HUES48 (cell line): ENCODE measurements around the gene KRTAP16-1.

Source experiments
- H3K27ac ChIP-seq: one replicate; pipeline ENCODE4 v1.7.0; 2013; ENCODE audit warnings: low read depth, low read length, inconsistent platforms
- H3K27me3 ChIP-seq: 2 replicates; pipeline ENCODE4 v1.6.1; 2013; ENCODE audit warnings: mild to moderate bottlenecking, low read length; ENCODE audit not compliant: control insufficient read depth, insufficient read depth
- H3K36me3 ChIP-seq: 2 replicates; pipeline ENCODE4 v1.6.1; 2013; ENCODE audit warnings: low read length; ENCODE audit not compliant: control insufficient read depth, insufficient read depth
- H3K4me1 ChIP-seq: 2 replicates; pipeline ENCODE4 v1.6.1; 2013; ENCODE audit warnings: mild to moderate bottlenecking, low read length; ENCODE audit not compliant: control insufficient read depth, insufficient read depth
- H3K4me3 ChIP-seq: 2 replicates; pipeline ENCODE4 v1.5.1; 2013; ENCODE audit warnings: mild to moderate bottlenecking, low read depth, low read length
- H3K9ac ChIP-seq: 2 replicates; pipeline ENCODE4 v1.6.1; 2013; ENCODE audit warnings: mild to moderate bottlenecking, low read depth, low read length, moderate library complexity
- H3K9me3 ChIP-seq: 2 replicates; pipeline ENCODE4 v1.6.1; 2013; ENCODE audit warnings: low read length; ENCODE audit not compliant: control insufficient read depth, insufficient read depth

The KRTAP16-1 gene

DNA sequence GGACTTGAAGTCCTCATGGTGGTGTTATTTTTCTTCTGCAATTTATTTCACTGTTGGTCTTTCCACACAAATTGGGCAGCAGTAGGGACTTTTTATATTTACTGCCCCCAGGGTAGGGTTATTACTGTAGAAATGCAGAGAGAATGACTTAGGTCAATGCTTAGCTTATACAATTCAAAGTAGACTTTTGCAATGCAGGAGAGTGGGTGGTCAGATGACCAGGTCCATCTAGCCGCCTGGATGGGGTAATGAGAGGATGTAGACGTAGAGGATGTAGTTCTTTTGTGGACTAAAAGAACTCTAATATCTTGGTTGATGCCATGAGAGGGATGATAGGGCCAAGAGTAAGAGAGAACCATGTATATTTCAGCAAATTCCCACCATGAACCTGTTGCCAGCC, 9.1 kb upstream of the KRTAP16-1 start:
- H3K4me1 ChIP-seq: no peaks in the 10 kb centered on the region
- H3K4me3 ChIP-seq: no peak overlapping the region
- no peaks in the 10 kb centered on the region for H3K27me3 ChIP-seq

DNA sequence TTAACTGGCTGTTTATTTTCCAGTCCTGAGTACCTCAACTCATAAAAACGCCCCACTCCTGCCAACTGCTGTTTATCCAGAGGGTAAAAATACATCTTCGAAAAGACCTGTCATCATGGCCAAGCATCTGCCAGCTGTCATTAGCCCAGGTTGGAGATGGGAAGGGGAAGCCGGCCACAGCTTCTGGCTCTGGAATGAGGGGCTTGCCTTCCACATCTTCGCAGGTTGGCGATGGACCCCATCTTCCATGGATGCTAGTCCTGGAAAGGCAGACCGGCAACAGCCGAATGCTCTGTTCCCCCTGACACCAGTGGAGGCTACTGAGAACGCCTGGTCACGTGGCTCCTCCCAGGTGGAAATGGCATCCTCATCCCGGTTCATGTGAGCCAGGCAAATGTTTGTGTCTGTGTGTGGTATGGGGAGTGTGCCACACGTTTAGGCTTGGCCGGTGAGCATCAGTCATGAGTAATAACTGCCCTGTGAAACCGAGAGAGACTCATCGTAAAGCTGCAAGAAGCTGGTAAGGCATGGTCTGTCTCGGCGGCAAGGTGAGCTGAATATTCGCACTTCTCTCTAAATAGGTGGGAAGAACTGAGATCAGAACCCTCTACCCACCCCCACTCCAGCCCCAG, 6.8 kb upstream of the KRTAP16-1 start:
- Histone ChIP-seq H3K4me3 (no peak overlapping the region), H3K9me3 (peaks cover 8% of the 10 kb centered on the region; the same call in 1 of the 2 replicates), H3K27ac (no peak overlapping the region), H3K27me3 (no peaks in the 10 kb centered on the region), H3K4me1 (no peaks in the 10 kb centered on the region), H3K9ac (no peak overlapping the region), H3K36me3 (no peaks in the 10 kb centered on the region)

More for the DNA sequence above, 9.1 kb upstream of the KRTAP16-1 start:
- Histone ChIP-seq H3K9me3 (peaks cover 8% of the 10 kb centered on the region; the same call in 1 of the 2 replicates), H3K36me3 (no peaks in the 10 kb centered on the region), H3K27ac (no peak overlapping the region), H3K9ac (no peak overlapping the region)

DNA sequence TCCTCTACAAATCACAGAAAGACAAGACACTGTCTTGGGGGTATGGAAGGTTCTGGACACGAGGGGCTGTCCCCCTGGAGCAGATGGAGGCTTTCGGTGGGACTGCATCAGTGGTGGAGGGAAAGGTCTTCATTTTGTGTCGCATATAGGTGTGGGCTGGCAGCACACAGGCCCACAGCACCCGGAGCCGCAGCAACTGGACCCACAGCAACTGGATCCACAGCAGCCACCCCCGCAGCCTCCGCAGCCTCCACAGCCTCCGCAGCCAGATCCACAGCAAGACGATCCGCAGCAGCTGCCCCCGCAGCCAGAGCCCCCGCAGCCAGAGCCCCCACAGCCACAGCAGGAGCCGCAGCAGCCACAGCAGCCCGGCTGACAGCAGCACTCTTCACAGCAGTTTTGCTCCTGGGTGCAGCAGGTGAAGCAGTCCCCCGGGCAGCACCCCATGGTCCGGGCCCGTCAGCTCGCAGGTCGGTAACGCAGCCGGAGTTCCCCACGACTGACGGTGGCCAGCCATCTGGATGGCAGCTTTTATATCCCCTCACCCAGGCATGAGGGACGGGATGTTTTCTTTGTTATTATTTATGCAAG, 6.2 kb upstream of the KRTAP16-1 start, which contains the start of gene KRTAP17-1:
KRTAP17-1 (minus strand) TSS at position 507 of the 591 bp plus-strand sequence; CDS start at position 447, 60 bp downstream.
- no peaks in the 10 kb centered on the region for H3K4me1 ChIP-seq
- no peak within 1 kb of the TSS for H3K9ac ChIP-seq
- H3K9me3 ChIP-seq: peaks cover 6% of the 10 kb centered on the region; the same call in 1 of the 2 replicates
- no peak within 1 kb of the TSS for H3K27ac ChIP-seq
- no peak within 1 kb of the TSS for H3K4me3 ChIP-seq
- no peaks in the 10 kb centered on the region for H3K36me3 ChIP-seq
- no peaks in the 10 kb centered on the region for H3K27me3 ChIP-seq

DNA sequence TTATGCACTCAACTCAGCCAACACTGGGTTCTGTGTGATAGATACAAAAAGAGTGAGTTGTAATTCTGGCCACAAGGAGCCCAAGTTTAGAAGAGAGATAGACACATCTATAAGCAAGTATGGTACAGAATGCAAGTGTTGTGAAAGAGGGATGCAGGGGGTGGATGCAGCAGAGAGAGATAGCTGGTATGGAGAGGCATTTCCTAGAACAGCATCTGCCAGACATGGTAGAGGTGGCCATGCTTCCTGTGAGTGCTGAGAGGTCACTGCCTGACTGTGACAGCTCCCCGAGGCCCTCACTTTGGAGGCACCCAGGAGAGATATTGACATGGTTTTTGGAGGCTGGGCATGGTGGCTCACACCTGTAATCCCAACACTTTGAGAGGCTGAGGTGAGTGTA, 2.0 kb upstream of the KRTAP16-1 start:
- H3K4me1 ChIP-seq: no peaks in the 10 kb centered on the region
- H3K4me3 ChIP-seq: no peak overlapping the region
- no peaks in the 10 kb centered on the region for H3K9me3 ChIP-seq
- no peaks in the 10 kb centered on the region for H3K36me3 ChIP-seq
- no peak overlapping the region for H3K9ac ChIP-seq
- no peaks in the 10 kb centered on the region for H3K27me3 ChIP-seq
- H3K27ac ChIP-seq: no peak overlapping the region

DNA sequence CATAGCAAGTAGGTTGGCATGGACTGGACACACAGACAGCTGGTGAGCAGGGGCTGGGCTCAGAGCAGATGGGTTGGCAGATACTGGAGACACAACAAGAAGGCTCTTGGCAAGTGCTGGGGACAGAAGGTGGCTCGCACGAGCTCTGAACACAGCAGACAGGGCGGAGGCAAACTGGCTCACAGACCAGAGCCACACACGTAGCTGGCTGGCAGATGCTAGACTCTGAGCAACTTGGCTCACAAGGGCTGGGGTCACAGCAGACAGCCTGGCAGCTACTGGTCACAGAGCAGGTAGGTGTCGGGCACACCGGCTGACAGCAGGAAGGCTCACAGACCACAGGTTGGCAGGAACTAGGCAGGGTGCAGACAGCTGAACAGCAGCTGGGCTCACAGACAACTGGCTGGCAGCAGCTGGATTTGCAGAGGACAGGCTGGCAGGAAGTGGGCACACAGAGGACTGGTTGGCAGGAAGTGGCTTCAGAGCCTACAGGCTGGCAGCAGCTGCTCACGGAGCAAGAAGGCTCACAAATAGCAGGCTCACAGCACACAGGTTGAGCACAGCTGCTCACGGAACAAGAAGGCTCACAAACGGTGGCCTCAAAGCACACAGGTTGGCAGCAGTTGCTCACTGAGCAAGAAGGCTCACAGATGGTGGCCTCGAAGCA, 725 bp downstream of the KRTAP16-1 start:
- Histone ChIP-seq H3K4me1 (no peaks in the 10 kb centered on the region), H3K27ac (no peak overlapping the region), H3K4me3 (no peak overlapping the region), H3K36me3 (no peaks in the 10 kb centered on the region), H3K9me3 (no peaks in the 10 kb centered on the region), H3K27me3 (no peaks in the 10 kb centered on the region), H3K9ac (no peak overlapping the region)

DNA sequence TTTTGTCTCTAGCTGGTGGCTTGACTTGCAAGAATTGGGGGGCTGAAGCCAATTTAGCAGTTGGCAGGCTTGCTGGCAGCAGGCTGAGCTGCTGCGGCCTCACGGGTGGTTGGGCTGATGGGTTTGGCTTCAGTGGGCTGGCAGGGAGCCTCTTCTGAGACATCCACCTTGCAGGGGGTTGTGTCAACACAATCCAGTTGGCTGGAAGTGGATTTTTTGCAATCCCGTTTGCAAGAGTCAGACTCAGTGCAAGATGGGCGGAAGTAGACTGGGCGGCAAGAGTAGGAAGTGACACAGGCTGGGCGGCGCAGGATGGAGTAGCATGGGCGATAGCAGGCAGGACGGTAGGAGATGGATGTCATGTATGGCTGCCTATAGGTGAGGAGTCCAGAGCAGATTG, 1.5 kb downstream of the KRTAP16-1 start:
- Histone ChIP-seq H3K4me1 (no peaks in the 10 kb centered on the region), H3K9ac (no peak overlapping the region), H3K36me3 (no peaks in the 10 kb centered on the region), H3K27ac (no peak overlapping the region), H3K4me3 (no peak overlapping the region), H3K9me3 (no peaks in the 10 kb centered on the region), H3K27me3 (no peaks in the 10 kb centered on the region)

DNA sequence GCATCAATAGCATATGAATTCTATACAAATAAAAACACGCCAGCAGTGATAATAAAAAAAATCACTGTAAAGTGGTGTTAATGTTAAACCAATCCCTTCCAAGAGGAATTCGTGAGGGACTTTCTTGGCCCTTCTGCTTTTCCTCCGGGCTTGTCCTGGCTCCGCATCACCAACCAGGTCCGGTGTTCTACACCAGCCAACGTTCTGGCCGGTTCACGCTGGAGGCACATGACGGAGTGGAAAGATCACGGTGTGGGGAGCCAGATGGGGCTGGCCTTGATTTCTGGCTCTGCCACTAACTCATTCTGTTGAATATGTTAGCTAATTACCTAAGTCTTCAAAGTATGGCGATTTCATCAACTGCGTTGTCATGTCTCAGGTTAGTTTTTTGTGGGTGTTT, 5.0 kb downstream of the KRTAP16-1 start:
- H3K4me3 ChIP-seq: no peak overlapping the region
- H3K9ac ChIP-seq: no peak overlapping the region
- no peaks in the 10 kb centered on the region for H3K27me3 ChIP-seq
- H3K9me3 ChIP-seq: no peaks in the 10 kb centered on the region
- no peaks in the 10 kb centered on the region for H3K36me3 ChIP-seq
- H3K4me1 ChIP-seq: no peaks in the 10 kb centered on the region
- H3K27ac ChIP-seq: no peak overlapping the region

DNA sequence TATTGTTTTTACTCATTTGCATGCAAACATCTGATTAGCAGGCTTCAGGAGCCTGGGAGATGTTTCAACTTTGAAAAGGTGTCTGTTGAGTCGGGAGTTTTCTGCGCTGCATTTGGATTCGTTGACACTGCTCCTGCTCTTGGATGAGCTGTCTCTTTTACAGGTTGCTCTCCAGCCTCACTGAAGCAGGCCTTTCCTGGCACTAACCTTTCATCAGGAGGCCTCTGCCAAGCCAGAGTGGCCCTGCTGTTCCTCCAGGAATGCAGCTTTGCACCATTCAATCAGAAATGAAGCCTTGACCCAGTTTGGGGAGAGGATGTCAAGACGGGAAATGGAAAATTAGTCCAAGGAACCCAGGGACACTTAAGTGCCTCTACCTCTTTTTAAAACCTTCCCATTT, 6.1 kb downstream of the KRTAP16-1 start:
- Histone ChIP-seq H3K36me3 (no peaks in the 10 kb centered on the region), H3K27me3 (no peaks in the 10 kb centered on the region), H3K9me3 (no peaks in the 10 kb centered on the region), H3K4me1 (no peaks in the 10 kb centered on the region), H3K27ac (no peak overlapping the region), H3K9ac (no peak overlapping the region), H3K4me3 (no peak overlapping the region)

DNA sequence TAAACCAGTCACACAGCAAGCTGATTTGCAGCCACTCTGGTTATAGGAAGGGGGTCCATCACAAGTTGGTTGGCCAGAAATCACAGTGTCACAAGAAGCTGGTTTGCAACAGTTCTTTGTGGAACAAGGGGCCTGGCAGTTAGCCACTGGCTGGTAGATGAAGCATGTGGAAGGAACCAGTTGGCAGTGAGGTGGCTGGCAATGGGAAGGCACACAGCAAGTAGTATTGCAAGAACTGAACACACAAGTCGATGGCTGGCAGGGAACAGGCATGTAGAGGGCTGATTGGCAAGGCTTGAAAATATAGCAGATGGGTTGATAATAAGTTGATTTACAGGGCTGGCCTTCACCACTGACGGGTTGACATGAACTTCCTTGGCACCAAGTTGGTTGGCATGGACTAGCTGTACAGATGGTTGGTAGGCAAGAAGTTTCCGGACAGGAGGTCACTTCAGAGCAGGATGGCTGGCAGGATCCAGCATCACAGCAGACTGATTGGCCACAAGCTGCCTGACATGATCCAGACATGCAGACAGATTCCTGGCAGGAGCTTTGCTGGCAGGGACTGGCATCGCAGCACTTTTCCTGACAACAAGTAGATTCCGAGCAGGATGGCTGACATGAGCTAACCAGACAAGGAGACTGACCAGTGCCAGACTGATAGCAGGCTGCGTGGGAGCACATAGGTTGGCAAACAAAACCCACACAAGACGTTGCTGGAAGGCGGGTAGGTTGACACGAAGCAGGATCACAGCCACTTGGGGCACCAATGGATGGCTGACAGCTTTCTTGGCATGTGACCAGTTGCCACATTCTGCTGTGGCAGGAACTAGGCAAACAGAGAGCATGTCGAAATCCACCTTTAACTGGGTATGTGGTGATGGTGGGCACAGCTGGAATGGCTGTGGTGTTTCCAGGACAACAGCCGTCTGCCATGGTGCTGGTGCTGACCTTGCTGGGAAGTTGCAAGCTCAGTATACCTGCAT, 6.9 kb downstream of the KRTAP16-1 start, which contains the start of gene KRTAP29-1:
KRTAP29-1 (minus strand) TSS at position 936 of the 986 bp plus-strand sequence; CDS start at position 936, 0 bp downstream.
- no peaks in the 10 kb centered on the region for H3K27me3 ChIP-seq
- no peaks in the 10 kb centered on the region for H3K36me3 ChIP-seq
- no peaks in the 10 kb centered on the region for H3K9me3 ChIP-seq
- no peaks in the 10 kb centered on the region for H3K4me1 ChIP-seq
- no peak within 1 kb of the TSS for H3K4me3 ChIP-seq
- H3K27ac ChIP-seq: no peak within 1 kb of the TSS
- no peak within 1 kb of the TSS for H3K9ac ChIP-seq

DNA sequence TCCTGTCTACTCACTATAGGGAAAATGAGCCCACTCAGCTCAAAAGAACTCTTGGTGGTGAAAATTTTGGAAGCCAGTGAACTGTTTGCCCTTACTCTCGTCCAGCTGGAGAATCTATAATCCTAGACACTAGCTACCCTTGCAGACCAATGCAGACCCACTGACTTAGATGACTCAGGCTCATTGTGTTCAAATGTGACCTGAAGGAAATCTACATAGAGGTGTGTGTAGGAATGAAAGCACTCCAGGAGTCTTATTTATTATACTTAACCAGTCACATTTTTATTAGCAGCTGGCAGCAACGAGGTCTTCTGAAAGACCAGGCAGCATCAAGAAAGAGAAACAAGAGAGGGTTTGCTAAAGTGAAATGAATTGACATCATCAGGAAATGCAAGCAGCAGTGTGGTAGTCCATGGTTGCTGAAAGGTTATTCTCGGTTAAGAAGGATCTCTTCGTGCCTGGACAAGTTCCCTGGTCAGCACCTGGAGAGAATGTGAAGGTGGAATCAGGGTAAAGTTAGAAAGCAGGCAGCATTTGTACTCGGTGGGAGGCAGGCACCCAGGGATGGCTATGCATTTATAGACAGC, 7.8 kb downstream of the KRTAP16-1 start:
- no peaks in the 10 kb centered on the region for H3K36me3 ChIP-seq
- H3K27ac ChIP-seq: no peak overlapping the region
- no peak overlapping the region for H3K9ac ChIP-seq
- no peaks in the 10 kb centered on the region for H3K27me3 ChIP-seq
- H3K4me1 ChIP-seq: no peaks in the 10 kb centered on the region
- no peak overlapping the region for H3K4me3 ChIP-seq
- no peaks in the 10 kb centered on the region for H3K9me3 ChIP-seq
